Calu3 (cell line): Measurements from ENCODE around the gene SIRPG. TPM values are rescaled to one million over a fixed set of nuclear protein-coding genes. Genes with fewer than 3 reads are reported as not detected.

Source experiments
- BruUV-seq: library from RNA; stranded (reverse); fragments of 400-500 nt; replicated peaks from 2 replicates; lab custom pipeline; 2021; lab: Mats Ljungman, UMichigan
- CTCF ChIA-PET: fragments of 300-600 bp; sonication (Branson Sonifier 250); formaldehyde crosslinking; loops from one replicate; lab custom pipeline; 2022; ENCODE audit warnings: antibody characterized with exemption; lab: Charles Lee
- DNase-seq: peaks from one replicate; pipeline ENCODE4 v3.0.0; 2022
- H3K27ac Mint-ChIP-seq: one replicate; pipeline ENCODE4 v1.8.0; 2022; ENCODE audit warnings: mixed read lengths; ENCODE audit not compliant: unreplicated experiment
- H3K27me3 Mint-ChIP-seq: one replicate; pipeline ENCODE4 v1.8.0; 2022; ENCODE audit warnings: mixed read lengths; ENCODE audit not compliant: unreplicated experiment
- H3K36me3 Mint-ChIP-seq: one replicate; pipeline ENCODE4 v1.8.0; 2022; ENCODE audit warnings: mild to moderate bottlenecking, moderate library complexity, mixed read lengths; ENCODE audit not compliant: insufficient read depth, unreplicated experiment
- H3K4me1 Mint-ChIP-seq: one replicate; pipeline ENCODE4 v1.8.0; 2022; ENCODE audit warnings: mild to moderate bottlenecking, low read depth, mixed read lengths; ENCODE audit not compliant: unreplicated experiment
- H3K4me3 Mint-ChIP-seq: one replicate; pipeline ENCODE4 v1.8.0; 2022; ENCODE audit warnings: mild to moderate bottlenecking, low read depth, moderate library complexity, mixed read lengths; ENCODE audit not compliant: unreplicated experiment
- H3K9me3 Mint-ChIP-seq: one replicate; pipeline ENCODE4 v1.8.0; 2022; ENCODE audit warnings: low read depth, mixed read lengths; ENCODE audit not compliant: unreplicated experiment
- CTCF ChIP-seq: fragments of 200-600 bp; IDR thresholded peaks from one replicate; pipeline ENCODE4 v1.8.0; 2022; ENCODE audit warnings: antibody characterized with exemption; ENCODE audit not compliant: unreplicated experiment
- intact Hi-C: fragments of 100-400 bp; cut with micrococcal nuclease; formaldehyde crosslinking; loops from one replicate; pipeline ENCODE4 v1.10.0; 2022; ENCODE audit not compliant: unreplicated experiment
- total RNA-seq: library from RNA; stranded (reverse); gene quantifications from 2 replicates; pipeline ENCODE4 v1.2.3, GENCODE V29; 2022

SIRPG gene
- total RNA-seq, 1 experiment from 2014 or later = not detected

DNA sequence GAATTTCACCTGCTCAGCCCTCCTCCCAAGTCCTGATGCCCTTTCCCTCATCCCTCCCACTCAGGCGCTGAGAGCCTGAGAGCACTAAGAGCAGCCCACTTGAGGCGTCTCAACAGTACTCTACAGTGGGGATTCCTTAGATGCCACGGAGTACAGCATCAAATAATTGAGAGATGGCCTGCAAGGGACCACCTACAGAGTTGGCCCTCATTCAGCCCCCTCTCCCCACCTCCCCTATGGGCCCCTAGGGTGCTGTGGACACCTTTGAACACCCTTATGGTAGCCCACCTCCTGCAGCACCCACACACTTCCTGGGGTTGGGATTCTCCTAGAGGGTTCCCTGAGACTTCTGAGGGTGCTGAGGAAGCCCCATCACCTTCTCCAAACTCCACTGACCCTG lies 37.1 kb upstream of the SIRPG start:
- Mint-ChIP-seq H3K4me1 (no peaks in the 10 kb centered on the region), H3K4me3 (no peak overlapping the region), H3K9me3 (no peaks in the 10 kb centered on the region), H3K27me3 (peaks cover 67% of the 10 kb centered on the region), H3K36me3 (no peaks in the 10 kb centered on the region), H3K27ac (no peak overlapping the region)
- BruUV-seq = no TSS peak
- DNase-seq = no peak
- TF ChIP-seq CTCF = no peak
- CTCF ChIA-PET = no interaction called here
- intact Hi-C loops = no loop called here

DNA sequence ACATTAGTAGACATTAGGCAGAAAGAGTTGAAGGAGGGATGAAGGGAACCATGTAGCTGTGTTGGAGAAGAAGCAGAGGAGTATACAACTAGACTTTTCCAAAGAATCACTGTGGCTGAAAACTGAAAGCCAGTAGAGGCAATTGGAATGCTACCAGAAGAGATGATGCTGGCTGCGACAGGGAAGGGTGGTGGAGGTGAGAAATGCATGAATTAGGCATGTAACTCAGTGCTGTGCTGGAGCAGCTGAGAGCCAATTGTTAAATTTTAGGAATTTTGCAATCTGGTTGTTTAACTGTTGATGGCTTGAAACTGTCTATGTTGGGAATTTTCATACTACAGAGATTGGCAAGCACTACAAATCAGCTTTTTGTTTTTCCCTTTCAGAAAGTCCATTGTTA lies 35.8 kb upstream of the SIRPG start:
- no peak for TF ChIP-seq CTCF
- BruUV-seq = no TSS peak
- DNase-seq = no peak
- no peak overlapping the region for H3K4me3 Mint-ChIP-seq
- no peaks in the 10 kb centered on the region for H3K36me3 Mint-ChIP-seq
- no peaks in the 10 kb centered on the region for H3K9me3 Mint-ChIP-seq
- peaks cover 68% of the 10 kb centered on the region for H3K27me3 Mint-ChIP-seq
- intact Hi-C loops = no loop called here
- no peaks in the 10 kb centered on the region for H3K4me1 Mint-ChIP-seq
- H3K27ac Mint-ChIP-seq = no peak overlapping the region
- CTCF ChIA-PET = no interaction called here

DNA sequence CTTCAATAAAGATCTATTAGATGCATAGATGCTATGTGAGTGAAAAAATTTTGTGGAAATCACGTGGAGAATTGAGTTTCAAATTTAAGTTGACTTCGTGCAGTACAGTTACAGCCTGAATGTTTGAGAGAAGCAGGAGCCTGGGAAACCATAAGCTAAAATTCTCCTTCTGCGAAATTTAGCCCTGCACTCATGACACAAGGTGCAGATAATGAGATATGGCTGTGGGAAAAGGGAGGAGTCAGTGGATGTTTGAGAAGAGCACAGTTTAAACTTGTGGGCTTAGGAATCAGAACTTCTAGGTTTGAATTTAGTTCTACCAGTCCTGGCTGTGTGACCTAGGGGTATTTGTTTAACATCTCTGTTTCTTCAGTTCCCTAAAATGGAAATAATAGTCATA lies 32.1 kb upstream of the SIRPG start:
- Mint-ChIP-seq H3K9me3 (no peaks in the 10 kb centered on the region), H3K4me3 (no peak overlapping the region), H3K27me3 (peaks cover 82% of the 10 kb centered on the region), H3K27ac (no peak overlapping the region), H3K4me1 (no peaks in the 10 kb centered on the region), H3K36me3 (no peaks in the 10 kb centered on the region)
- BruUV-seq = no TSS peak
- no peak for DNase-seq
- intact Hi-C loops = no loop called here
- CTCF ChIA-PET = interaction anchor here (0.8 kb wide), 1 partner anchor 13 kb away, joined by 3 read pairs; no protein-coding TSS in a partner anchor
- no peak for TF ChIP-seq CTCF

DNA sequence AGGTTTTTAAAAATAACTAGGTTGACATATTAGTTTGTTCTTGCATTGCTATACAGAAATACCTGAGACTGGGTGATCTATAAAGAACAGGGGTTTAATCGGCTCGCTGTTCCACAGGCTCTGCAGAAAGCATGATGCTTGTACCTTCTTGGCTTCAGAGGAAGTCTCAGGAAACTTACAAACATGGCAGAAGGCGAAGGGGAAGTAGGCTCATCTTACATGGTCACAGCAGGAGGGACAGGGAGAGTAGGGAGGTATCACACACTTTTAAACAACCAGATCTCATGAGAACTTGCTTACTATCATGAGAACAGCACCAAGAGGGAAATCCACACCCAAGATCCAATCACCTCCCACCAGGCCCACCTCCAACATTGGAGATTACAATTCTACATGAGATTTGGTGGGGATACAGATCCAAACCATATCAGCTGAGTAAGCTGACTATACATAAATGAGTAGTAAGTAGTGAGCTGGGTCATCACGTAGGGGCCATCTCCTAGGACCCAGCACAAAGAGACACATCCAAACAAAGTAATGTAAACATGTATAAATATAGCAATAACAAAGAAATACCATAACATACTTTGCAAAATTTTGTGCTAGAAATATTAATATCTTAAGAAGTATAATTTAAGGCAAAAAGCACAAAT lies 31.4 kb upstream of the SIRPG start:
- no peak for DNase-seq
- intact Hi-C loops = no loop called here
- H3K27me3 Mint-ChIP-seq = peaks cover 79% of the 10 kb centered on the region
- no TSS peak for BruUV-seq
- H3K4me1 Mint-ChIP-seq = no peaks in the 10 kb centered on the region
- no peak overlapping the region for H3K27ac Mint-ChIP-seq
- TF ChIP-seq CTCF = no peak
- H3K36me3 Mint-ChIP-seq = no peaks in the 10 kb centered on the region
- no peaks in the 10 kb centered on the region for H3K9me3 Mint-ChIP-seq
- CTCF ChIA-PET = no interaction called here
- no peak overlapping the region for H3K4me3 Mint-ChIP-seq
